ENCODE results near the gene VWCE.

- TF ChIP-seq CTCF (IDR thresholded peaks at IDR 0.05), result no peak
- no peak for TF ChIP-seq POLR2A (IDR thresholded peaks at IDR 0.05)
Measured at GRCh38 chr11:61287338-61287977, 7.7 kb downstream of the VWCE start.

Data from right lobe of liver (tissue), 4 donors.